ENCODE measurements around the gene RGMA. TPM values are rescaled to one million over a fixed set of nuclear protein-coding genes. Genes with fewer than 3 reads are reported as not detected.

RGMA gene
- total and polyA plus RNA-seq, 2 experiments from 2014 or later, result 34.2 to 36.5 TPM

DNA sequence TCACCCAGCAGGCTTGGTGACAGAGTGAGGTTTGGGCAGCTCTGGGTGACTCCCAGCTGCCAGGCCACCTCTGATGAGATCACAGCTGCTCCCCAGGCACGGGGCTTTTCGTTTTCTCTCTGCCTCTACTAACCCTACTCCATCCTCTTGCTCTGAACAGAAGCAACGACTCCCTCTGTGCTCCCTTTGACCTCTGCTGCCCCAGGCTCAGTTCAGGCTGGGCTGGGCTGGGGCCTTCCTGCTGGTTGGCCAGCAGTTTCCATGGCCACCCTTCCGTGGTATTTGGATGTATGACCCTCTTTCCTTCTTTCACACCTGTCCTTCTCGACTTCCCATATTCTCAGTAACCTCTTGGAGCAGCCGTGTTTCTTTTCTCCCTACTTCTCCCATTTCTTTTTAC lies 8.6 kb downstream of the RGMA start:
- peaks cover 9% of the 10 kb centered on the region; the same call in 1 of the 2 replicates for H3K4me1 ChIP-seq (ENCODE audit: insufficient read depth)
- H3K27ac Mint-ChIP-seq, result no peak overlapping the region
- H3K36me3 ChIP-seq (ENCODE audit: insufficient read depth), result no peaks in the 10 kb centered on the region
- DNase-seq (ENCODE audit: low spot score) (no peak), ATAC-seq (peak; percentile 62)
- no peak overlapping the region for H3K4me3 ChIP-seq
- peaks cover 21% of the 10 kb centered on the region for H3K4me1 Mint-ChIP-seq
- H3K4me2 ChIP-seq, result no peak overlapping the region
- H3K9me2 ChIP-seq (ENCODE audit: insufficient read depth), result no peaks in the 10 kb centered on the region
- H3K27me3 ChIP-seq (ENCODE audit: insufficient read depth), result no peaks in the 10 kb centered on the region; the same call in 1 of the 2 replicates
- H3F3A ChIP-seq (replicated peaks; ENCODE audit: low read depth), result no peaks in the 10 kb centered on the region
- peaks cover 30% of the 10 kb centered on the region for H3K79me2 ChIP-seq (replicated peaks; ENCODE audit: insufficient read depth)
- no peak overlapping the region for H3K4me3 Mint-ChIP-seq
- no peaks in the 10 kb centered on the region; the same call in 1 of the 2 replicates for H4K20me1 ChIP-seq (replicated peaks; ENCODE audit: insufficient read depth)
- H3K27ac ChIP-seq (ENCODE audit: low read depth), result no peak overlapping the region
- H2AFZ ChIP-seq, result no peak overlapping the region
- H3K9me3 Mint-ChIP-seq, result no peaks in the 10 kb centered on the region
- H3K27me3 Mint-ChIP-seq (ENCODE audit: insufficient read depth, low read depth, poor library complexity), result no peaks in the 10 kb centered on the region
- TF ChIP-seq POLR2AphosphoS5 (IDR thresholded peaks at IDR 0.05; ENCODE audit: low read depth), result no peak
- no peak for TF ChIP-seq EZH2 (IDR thresholded peaks at IDR 0.05; ENCODE audit: low read depth, unreplicated experiment)
- TF ChIP-seq, protein P1, sequence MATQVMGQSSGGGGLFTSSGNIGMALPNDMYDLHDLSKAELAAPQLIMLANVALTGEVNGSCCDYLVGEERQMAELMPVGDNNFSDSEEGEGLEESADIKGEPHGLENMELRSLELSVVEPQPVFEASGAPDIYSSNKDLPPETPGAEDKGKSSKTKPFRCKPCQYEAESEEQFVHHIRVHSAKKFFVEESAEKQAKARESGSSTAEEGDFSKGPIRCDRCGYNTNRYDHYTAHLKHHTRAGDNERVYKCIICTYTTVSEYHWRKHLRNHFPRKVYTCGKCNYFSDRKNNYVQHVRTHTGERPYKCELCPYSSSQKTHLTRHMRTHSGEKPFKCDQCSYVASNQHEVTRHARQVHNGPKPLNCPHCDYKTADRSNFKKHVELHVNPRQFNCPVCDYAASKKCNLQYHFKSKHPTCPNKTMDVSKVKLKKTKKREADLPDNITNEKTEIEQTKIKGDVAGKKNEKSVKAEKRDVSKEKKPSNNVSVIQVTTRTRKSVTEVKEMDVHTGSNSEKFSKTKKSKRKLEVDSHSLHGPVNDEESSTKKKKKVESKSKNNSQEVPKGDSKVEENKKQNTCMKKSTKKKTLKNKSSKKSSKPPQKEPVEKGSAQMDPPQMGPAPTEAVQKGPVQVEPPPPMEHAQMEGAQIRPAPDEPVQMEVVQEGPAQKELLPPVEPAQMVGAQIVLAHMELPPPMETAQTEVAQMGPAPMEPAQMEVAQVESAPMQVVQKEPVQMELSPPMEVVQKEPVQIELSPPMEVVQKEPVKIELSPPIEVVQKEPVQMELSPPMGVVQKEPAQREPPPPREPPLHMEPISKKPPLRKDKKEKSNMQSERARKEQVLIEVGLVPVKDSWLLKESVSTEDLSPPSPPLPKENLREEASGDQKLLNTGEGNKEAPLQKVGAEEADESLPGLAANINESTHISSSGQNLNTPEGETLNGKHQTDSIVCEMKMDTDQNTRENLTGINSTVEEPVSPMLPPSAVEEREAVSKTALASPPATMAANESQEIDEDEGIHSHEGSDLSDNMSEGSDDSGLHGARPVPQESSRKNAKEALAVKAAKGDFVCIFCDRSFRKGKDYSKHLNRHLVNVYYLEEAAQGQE (IDR thresholded peaks at IDR 0.05; ENCODE audit: unreplicated experiment), result no peak
- TF ChIP-seq ZNF114 (CRISPR knock-in tag; IDR thresholded peaks at IDR 0.05), result no peak
- TF ChIP-seq, protein P2, sequence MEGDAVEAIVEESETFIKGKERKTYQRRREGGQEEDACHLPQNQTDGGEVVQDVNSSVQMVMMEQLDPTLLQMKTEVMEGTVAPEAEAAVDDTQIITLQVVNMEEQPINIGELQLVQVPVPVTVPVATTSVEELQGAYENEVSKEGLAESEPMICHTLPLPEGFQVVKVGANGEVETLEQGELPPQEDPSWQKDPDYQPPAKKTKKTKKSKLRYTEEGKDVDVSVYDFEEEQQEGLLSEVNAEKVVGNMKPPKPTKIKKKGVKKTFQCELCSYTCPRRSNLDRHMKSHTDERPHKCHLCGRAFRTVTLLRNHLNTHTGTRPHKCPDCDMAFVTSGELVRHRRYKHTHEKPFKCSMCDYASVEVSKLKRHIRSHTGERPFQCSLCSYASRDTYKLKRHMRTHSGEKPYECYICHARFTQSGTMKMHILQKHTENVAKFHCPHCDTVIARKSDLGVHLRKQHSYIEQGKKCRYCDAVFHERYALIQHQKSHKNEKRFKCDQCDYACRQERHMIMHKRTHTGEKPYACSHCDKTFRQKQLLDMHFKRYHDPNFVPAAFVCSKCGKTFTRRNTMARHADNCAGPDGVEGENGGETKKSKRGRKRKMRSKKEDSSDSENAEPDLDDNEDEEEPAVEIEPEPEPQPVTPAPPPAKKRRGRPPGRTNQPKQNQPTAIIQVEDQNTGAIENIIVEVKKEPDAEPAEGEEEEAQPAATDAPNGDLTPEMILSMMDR (conservative IDR thresholded peaks at IDR 0.05; ENCODE audit: low read depth in 2 of 2), result no peak
- TF ChIP-seq, protein P3, sequence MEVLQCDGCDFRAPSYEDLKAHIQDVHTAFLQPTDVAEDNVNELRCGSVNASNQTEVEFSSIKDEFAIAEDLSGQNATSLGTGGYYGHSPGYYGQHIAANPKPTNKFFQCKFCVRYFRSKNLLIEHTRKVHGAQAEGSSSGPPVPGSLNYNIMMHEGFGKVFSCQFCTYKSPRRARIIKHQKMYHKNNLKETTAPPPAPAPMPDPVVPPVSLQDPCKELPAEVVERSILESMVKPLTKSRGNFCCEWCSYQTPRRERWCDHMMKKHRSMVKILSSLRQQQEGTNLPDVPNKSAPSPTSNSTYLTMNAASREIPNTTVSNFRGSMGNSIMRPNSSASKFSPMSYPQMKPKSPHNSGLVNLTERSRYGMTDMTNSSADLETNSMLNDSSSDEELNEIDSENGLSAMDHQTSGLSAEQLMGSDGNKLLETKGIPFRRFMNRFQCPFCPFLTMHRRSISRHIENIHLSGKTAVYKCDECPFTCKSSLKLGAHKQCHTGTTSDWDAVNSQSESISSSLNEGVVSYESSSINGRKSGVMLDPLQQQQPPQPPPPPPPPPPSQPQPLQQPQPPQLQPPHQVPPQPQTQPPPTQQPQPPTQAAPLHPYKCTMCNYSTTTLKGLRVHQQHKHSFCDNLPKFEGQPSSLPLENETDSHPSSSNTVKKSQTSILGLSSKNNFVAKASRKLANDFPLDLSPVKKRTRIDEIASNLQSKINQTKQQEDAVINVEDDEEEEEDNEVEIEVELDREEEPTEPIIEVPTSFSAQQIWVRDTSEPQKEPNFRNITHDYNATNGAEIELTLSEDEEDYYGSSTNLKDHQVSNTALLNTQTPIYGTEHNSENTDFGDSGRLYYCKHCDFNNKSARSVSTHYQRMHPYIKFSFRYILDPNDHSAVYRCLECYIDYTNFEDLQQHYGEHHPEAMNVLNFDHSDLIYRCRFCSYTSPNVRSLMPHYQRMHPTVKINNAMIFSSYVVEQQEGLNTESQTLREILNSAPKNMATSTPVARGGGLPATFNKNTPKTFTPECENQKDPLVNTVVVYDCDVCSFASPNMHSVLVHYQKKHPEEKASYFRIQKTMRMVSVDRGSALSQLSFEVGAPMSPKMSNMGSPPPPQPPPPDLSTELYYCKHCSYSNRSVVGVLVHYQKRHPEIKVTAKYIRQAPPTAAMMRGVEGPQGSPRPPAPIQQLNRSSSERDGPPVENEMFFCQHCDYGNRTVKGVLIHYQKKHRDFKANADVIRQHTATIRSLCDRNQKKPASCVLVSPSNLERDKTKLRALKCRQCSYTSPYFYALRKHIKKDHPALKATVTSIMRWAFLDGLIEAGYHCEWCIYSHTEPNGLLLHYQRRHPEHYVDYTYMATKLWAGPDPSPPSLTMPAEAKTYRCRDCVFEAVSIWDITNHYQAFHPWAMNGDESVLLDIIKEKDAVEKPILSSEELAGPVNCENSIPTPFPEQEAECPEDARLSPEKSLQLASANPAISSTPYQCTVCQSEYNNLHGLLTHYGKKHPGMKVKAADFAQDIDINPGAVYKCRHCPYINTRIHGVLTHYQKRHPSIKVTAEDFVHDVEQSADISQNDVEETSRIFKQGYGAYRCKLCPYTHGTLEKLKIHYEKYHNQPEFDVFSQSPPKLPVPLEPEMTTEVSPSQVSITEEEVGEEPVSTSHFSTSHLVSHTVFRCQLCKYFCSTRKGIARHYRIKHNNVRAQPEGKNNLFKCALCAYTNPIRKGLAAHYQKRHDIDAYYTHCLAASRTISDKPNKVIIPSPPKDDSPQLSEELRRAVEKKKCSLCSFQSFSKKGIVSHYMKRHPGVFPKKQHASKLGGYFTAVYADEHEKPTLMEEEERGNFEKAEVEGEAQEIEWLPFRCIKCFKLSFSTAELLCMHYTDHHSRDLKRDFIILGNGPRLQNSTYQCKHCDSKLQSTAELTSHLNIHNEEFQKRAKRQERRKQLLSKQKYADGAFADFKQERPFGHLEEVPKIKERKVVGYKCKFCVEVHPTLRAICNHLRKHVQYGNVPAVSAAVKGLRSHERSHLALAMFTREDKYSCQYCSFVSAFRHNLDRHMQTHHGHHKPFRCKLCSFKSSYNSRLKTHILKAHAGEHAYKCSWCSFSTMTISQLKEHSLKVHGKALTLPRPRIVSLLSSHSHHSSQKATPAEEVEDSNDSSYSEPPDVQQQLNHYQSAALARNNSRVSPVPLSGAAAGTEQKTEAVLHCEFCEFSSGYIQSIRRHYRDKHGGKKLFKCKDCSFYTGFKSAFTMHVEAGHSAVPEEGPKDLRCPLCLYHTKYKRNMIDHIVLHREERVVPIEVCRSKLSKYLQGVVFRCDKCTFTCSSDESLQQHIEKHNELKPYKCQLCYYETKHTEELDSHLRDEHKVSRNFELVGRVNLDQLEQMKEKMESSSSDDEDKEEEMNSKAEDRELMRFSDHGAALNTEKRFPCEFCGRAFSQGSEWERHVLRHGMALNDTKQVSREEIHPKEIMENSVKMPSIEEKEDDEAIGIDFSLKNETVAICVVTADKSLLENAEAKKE (CRISPR knock-in tag; IDR thresholded peaks at IDR 0.05), result no peak
- no peak for TF ChIP-seq CREB1 (CRISPR knock-in tag; IDR thresholded peaks at IDR 0.05; ENCODE audit: low read depth)
- no peak for TF ChIP-seq EZH2phosphoT487 (IDR thresholded peaks at IDR 0.05; ENCODE audit: unreplicated experiment)
- TF ChIP-seq JUNB (IDR thresholded peaks at IDR 0.05; ENCODE audit: unreplicated experiment), result no peak
- H3K36me3 Mint-ChIP-seq (ENCODE audit: low read depth), result peaks cover 4% of the 10 kb centered on the region; the same call in 1 of the 3 replicates

Measured in GM23338 (cell line).